Muscle of leg (tissue), 11 donors: ENCODE measurements around the gene TMEM231. TPM values are rescaled to one million over a fixed set of nuclear protein-coding genes. Genes with fewer than 3 reads are reported as not detected.

Experiments used
- DNase-seq: peaks from one replicate; pipeline ENCODE4 v3.0.0; 2013
- H3K27ac ChIP-seq: one replicate; pipeline ENCODE4 v1.5.1; 2013; ENCODE audit warnings: mild to moderate bottlenecking, low read length, control low read depth
- H3K27me3 ChIP-seq: one replicate; pipeline ENCODE4 v1.6.1; 2013; ENCODE audit warnings: low read length; ENCODE audit not compliant: control insufficient read depth, insufficient read depth
- H3K36me3 ChIP-seq: one replicate; pipeline ENCODE4 v1.6.1; 2013; ENCODE audit warnings: low read length; ENCODE audit not compliant: control insufficient read depth, insufficient read depth
- H3K4me1 ChIP-seq: one replicate; pipeline ENCODE4 v1.6.1; 2013; ENCODE audit warnings: low read length; ENCODE audit not compliant: control insufficient read depth, insufficient read depth
- H3K4me3 ChIP-seq: one replicate; pipeline ENCODE4 v1.5.1; 2013; ENCODE audit warnings: low read length, control low read depth
- H3K9me3 ChIP-seq: replicated peaks from 2 replicates; pipeline ENCODE4 v1.6.1; 2013; ENCODE audit warnings: low read depth, low read length; ENCODE audit not compliant: control insufficient read depth
- WGBS: methylation state at CpG from one replicate; pipeline ENCODE4 v1.1.5; 2013; ENCODE audit warnings: missing lambda C conversion rate; ENCODE audit not compliant: insufficient coverage; 5-methylcytosine and 5-hydroxymethylcytosine counted together
- polyA plus RNA-seq, 8 donors: library from polyadenylated mRNA; unstranded; fragments of 120-200 nt; gene quantifications; one replicate each; pipeline versions ENCODE4 v1.2.1 to v1.2.3, GENCODE V29; 2013; ENCODE audit warnings: inconsistent platforms in 1 of 8, low replicate concordance in 1 of 8; ENCODE audit not compliant: insufficient read length in 8 of 8, insufficient read depth in 1 of 8
- total RNA-seq: library from RNA; stranded (reverse); fragments of 120-200 nt; gene quantifications from one replicate; pipeline ENCODE4 v1.2.4, GENCODE V29; 2013

The TMEM231 gene
- total and polyA plus RNA-seq, 9 donors, result 6.2 to 9.1 (median 8.0) TPM

DNA sequence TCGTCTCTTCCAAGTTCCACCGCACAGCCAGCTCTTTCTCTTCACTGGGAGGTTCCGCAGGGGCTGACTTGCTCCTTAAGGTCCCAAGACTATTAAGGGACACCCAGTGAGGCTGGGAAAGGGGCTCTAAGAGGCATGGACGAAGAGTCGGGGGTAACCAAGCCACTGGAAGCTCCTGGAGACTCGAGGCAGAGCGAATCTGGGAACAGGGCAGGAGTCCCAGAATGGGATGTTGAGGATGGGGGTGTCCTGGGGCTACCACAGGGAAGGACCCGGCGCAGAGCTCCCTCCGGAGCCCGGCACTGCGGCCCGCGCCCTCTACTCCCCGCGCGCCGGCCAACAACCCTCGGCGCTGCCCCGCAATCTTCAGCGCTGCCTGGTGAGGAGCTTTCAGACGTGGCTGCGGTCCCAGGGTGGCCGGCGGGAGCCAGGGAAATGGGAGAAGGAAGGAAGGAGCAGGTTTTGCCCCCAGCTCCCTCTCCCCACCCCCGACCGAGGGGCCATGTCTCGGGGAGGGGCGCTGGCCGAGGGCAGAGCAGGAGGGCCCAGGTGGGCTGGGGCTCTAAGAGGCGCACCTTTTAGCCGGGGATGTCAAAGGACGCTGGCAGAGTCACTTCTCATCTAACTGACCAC is 20.7 kb downstream of the TMEM231 start:
- Histone ChIP-seq H3K27ac (no peak overlapping the region), H3K27me3 (no peaks in the 10 kb centered on the region), H3K9me3 (no peaks in the 10 kb centered on the region), H3K4me3 (no peak overlapping the region), H3K4me1 (peaks cover 4% of the 10 kb centered on the region), H3K36me3 (no peaks in the 10 kb centered on the region)
- WGBS, result 50% methylated on average over 12 of the region's 34 CpGs
- no peak for DNase-seq

DNA sequence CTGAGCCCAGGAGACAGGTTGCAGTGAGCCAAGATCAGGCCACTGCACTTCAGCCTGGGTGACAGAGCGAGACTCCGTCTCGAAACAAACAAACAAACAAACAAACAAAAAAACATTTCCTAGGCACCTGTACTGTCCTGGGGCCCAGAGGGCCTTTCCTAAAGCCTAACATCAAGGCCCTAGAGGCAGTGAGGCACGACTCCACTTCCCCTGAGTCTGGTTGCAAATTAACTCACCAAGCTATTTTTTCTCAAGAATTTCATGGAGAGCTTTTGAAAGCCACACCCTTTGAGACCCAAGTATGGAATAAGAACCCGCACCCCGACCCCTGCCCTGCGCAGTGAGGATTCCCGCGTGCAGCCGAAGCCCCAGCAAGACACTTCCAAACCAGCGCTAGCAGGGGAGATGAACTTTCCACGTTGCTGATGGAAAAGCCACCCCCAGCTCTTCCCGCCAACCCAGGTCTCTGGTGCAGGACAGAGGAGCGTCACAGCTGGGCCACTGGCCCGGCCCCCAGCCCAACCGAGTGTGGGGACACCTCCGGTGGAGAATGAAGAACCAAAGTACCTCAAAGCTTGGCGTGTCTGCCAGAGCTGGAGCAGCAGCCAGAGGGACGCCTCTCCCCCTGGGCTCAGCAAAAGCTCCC is 21.4 kb downstream of the TMEM231 start:
- Histone ChIP-seq H3K4me1 (peaks cover 4% of the 10 kb centered on the region), H3K4me3 (no peak overlapping the region), H3K27me3 (no peaks in the 10 kb centered on the region), H3K36me3 (no peaks in the 10 kb centered on the region), H3K27ac (no peak overlapping the region), H3K9me3 (no peaks in the 10 kb centered on the region)
- WGBS, result 67% methylated on average over 15 of the region's 19 CpGs
- DNase-seq, result peak; percentile 22

DNA sequence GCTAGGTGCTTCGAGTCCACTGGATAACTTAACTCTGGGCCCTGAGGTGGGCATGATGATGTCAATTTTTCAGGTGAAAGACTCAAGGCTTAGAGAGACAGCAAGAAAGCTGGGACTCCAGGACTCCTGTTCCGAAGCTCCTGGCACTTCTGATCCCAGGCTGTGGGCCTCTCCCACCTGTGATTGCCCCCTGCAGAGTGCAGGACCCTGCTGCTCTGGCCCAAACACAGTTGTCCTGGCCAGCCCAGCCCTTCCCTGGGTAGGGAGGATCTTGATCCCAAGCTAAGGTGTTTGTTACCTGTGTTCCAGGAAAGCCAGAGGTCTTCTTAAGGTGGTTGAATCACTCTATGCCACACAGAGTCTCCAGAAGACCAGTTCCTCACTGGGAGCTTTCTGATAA is 23.3 kb downstream of the TMEM231 start:
- no peak for DNase-seq
- H3K36me3 ChIP-seq, result no peaks in the 10 kb centered on the region
- no peaks in the 10 kb centered on the region for H3K4me1 ChIP-seq
- no peaks in the 10 kb centered on the region for H3K9me3 ChIP-seq
- H3K27ac ChIP-seq, result no peak overlapping the region
- no peak overlapping the region for H3K4me3 ChIP-seq
- H3K27me3 ChIP-seq, result no peaks in the 10 kb centered on the region
- 88% methylated on average over 2 of the region's 2 CpGs for WGBS

DNA sequence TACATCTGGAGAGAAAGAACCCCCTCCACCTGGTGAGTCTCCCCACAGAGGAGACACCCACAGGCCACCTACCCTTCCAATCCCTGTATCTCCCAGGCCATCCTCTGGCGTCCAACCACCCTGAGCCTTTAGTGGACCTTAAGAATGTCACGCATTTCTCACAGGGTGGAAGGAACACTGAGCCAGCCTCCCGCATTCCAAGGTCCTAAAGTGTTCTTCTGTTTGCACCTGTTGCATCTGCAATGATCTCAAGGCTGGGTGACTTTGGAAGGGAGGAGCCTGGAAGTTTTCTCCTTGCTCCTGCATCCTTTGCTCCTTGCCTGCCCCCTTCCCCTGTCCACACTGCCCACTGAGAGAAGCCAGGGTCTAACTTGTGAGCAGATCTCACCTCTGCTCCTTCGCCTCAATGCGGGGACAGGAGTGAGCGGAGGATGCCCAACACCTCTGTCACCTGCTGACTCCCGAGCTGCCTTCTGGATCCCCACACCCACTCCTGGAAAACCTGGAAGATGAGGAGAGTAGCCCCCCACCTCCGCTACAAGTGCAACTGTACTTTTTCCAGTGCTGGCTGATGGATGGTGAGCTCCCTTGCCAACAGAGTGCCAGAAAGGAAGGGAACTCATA is 23.8 kb downstream of the TMEM231 start:
- H3K36me3 ChIP-seq, result no peaks in the 10 kb centered on the region
- H3K27me3 ChIP-seq, result no peaks in the 10 kb centered on the region
- H3K27ac ChIP-seq, result no peak overlapping the region
- 90% methylated on average over 4 of the region's 8 CpGs for WGBS
- H3K4me3 ChIP-seq, result no peak overlapping the region
- no peak for DNase-seq
- H3K4me1 ChIP-seq, result no peaks in the 10 kb centered on the region
- no peaks in the 10 kb centered on the region for H3K9me3 ChIP-seq

DNA sequence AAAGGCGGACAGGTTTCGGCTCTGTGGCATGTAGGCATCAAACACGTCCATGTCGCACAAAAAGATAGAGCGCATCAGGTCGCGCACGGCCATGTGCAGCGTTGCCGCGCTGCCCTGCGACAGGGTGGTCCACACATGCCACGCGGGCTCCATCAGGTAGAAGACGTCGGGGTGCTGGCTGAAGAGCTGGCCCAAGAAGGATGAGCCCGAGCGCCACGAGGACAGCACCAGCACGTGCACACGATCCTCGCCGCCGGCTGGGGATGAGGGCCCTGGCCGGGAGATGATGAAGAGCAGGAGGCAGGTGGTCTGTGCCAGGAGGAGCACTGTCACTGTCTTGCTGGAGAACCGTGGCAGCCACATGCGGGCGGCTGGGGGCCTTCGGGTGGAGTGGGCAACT is 26.1 kb downstream of the TMEM231 start:
- DNase-seq, result no peak
- Histone ChIP-seq H3K27ac (no peak overlapping the region), H3K4me3 (no peak overlapping the region), H3K36me3 (no peaks in the 10 kb centered on the region), H3K27me3 (no peaks in the 10 kb centered on the region), H3K4me1 (no peaks in the 10 kb centered on the region), H3K9me3 (no peaks in the 10 kb centered on the region)
- WGBS, result 94% methylated on average over 25 of the region's 29 CpGs

DNA sequence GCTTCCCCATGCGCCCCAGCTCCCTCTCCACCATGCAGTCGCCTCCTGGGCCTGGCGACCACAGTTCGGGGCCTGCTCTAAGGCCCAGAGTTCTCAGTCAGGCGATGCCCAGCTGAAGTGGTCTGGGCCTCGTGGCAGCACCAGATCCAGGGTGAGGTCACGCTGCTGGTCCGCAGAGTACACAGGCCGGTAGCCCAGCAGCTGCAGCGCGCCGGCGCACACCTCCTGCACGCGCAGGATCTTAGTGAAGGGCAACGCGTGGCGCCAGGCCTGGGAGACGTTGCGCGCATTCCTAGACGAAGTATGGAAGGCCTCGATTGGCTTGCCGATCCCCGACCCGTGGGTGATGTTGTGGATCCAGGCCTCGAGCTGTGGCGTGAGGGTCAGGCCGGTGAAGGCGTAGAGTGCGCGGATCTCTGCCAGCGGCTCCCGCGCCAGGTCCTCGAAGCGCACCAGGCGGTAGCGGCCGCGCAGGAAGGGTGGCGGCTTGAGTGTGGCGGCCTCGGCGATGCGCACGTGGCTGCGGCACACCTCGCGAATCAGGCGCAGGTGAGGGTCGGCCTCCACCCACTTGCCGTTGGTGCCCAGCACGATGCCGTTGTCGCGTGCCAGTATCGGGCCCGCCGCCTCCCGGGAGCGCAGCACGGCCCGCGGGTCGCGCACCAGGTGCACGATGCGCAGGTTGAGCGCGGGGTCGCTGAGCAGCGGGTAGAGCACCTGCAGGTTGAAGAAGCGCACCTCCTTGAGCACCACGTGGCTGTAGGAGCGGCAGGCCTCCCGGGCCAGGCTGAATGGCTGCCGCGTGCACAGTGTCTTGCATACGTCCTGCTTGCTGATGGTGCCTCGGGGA is 26.8 kb downstream of the TMEM231 start:
- 93% methylated on average over 80 of the region's 81 CpGs for WGBS

DNA sequence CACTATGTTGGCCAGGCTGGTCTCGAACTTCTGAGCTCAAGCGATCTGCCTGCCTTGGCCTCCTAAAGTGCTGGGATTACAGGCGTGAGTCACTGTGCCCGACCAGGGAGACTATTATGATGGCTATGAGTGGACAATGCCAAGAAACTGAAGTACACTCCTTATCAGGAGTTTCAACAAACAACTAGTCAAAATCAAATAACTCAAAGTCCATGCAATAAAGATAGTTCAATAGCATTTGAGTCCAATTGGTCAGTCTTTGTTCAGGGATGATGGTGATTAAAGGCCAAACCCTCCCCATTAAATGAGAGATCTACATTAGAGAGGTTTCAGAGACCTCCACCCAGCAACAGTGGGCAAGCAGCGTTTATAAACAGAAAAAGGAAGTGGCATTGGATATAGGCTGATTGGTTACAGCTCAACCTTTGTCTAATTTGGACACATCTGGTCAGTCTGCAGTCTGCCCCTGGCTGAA is 28.2 kb downstream of the TMEM231 start:
- no peak overlapping the region for H3K4me3 ChIP-seq
- no peak overlapping the region for H3K27ac ChIP-seq
- DNase-seq, result no peak
- WGBS, result no CpG with 5 or more reads among the region's 5 CpGs
- no peaks in the 10 kb centered on the region for H3K9me3 ChIP-seq
- no peaks in the 10 kb centered on the region for H3K4me1 ChIP-seq
- H3K27me3 ChIP-seq, result no peaks in the 10 kb centered on the region
- no peaks in the 10 kb centered on the region for H3K36me3 ChIP-seq

More for the DNA sequence above, 26.8 kb downstream of the TMEM231 start:
- Histone ChIP-seq H3K27me3 (no peaks in the 10 kb centered on the region), H3K4me1 (no peaks in the 10 kb centered on the region), H3K9me3 (no peaks in the 10 kb centered on the region), H3K36me3 (no peaks in the 10 kb centered on the region), H3K27ac (no peak overlapping the region), H3K4me3 (no peak overlapping the region)
- DNase-seq, result no peak

DNA sequence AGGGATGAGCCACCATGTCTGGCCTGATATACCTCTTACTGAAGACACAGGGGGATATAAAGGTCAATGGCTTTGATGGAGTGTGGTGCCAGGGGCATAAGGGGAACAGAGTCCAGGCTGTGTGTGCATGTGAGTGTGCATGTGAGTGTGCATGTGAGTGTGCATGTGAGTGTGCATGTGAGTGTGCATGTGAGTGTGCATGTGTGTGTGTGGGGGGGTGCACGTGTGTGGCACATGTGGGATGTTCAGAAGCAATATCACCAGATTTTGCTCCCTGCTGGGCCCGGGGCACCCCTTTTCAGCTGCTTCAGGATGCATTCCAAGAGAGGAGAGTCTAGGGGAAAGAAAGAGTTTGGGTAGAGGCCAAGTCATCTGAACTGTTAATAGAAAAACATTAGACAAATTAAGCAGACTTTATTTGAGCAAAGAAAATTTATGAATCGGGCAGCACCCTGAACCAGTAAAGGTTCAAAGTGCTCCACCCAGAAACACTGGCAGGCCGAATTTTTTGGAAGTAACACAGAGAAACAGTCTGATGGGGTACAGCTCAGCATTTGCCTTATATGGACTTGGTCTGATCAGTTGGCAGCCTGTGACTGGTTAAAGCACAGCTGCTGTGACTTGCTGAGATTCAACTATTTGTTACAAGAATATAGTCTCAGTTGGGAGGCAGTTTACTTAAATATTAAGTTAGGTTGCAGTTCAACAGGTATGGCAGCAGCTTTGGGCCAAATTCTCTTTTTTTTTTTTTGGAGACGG is 29.8 kb downstream of the TMEM231 start:
- Histone ChIP-seq H3K9me3 (no peaks in the 10 kb centered on the region), H3K36me3 (no peaks in the 10 kb centered on the region), H3K4me3 (no peak overlapping the region), H3K4me1 (no peaks in the 10 kb centered on the region), H3K27me3 (no peaks in the 10 kb centered on the region), H3K27ac (no peak overlapping the region)
- WGBS, result 82% methylated on average over 3 of the region's 5 CpGs
- DNase-seq, result no peak

DNA sequence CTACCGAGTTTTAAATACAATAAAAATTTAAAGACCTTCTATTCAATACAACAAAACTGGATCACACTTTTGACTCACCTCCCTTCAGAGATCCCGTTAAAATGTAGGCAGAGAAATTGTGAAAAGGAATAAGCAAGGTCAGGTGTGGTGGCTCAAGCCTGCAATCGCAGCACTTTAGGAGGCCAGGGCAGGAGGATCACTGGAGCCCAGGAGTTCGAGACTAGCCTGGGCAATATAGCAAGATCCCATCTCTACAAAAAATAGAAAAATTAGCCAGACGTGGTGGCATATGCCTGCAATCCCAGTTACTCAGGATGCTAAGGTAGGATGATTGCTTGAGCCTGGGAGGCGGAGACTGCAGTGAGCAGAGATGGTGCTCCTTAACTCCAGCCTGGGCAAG is 36.9 kb downstream of the TMEM231 start:
- H3K36me3 ChIP-seq, result no peaks in the 10 kb centered on the region
- no peak overlapping the region for H3K27ac ChIP-seq
- peaks cover 5% of the 10 kb centered on the region for H3K4me1 ChIP-seq
- no peak for DNase-seq
- H3K4me3 ChIP-seq, result no peak overlapping the region
- H3K27me3 ChIP-seq, result no peaks in the 10 kb centered on the region
- H3K9me3 ChIP-seq, result no peaks in the 10 kb centered on the region
- no CpG with 5 or more reads among the region's 6 CpGs for WGBS
